ENCODE results near the gene KLHL21. TPM values are rescaled to one million over a fixed set of nuclear protein-coding genes. Genes with fewer than 3 reads are reported as not detected.

Gene KLHL21
- total and polyA plus RNA-seq, 9 donors: 14.4 to 40.4 (median 34.4) TPM

DNA sequence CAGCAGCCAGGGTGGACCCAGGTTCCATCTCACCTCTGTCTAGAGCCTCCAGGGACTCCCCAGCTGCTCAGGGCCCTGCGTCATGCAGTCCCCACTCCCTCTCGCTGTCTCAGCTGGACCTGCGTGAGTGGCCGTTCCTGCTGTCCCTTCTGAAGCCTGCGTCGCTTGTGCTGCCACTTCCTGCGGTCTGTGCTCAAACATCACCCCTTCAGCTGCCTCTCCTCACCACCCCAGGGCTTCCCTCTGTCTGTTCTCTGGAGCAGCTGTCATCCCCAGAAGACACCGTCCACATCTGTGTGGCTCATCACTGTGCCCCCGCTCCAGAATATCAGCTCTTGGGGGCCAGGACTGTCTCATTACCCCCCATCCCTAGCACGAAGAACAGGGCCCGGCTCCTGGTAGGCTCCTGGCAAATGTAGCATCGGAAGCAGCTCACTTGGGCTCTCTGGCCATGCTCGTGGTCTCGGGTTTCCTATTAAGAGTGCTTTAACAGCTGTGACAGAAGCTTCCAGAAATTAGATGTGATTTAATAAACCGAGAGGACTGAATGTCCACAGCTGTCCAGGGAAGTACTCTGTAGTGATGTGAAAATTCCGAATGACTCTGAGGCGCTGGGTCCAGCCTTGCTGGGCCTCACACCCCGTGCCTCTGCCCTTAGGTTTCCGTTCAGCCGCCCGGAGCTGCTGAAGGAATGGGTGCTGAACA is 25.3 kb upstream of the KLHL21 start:
- TF ChIP-seq, protein P1, sequence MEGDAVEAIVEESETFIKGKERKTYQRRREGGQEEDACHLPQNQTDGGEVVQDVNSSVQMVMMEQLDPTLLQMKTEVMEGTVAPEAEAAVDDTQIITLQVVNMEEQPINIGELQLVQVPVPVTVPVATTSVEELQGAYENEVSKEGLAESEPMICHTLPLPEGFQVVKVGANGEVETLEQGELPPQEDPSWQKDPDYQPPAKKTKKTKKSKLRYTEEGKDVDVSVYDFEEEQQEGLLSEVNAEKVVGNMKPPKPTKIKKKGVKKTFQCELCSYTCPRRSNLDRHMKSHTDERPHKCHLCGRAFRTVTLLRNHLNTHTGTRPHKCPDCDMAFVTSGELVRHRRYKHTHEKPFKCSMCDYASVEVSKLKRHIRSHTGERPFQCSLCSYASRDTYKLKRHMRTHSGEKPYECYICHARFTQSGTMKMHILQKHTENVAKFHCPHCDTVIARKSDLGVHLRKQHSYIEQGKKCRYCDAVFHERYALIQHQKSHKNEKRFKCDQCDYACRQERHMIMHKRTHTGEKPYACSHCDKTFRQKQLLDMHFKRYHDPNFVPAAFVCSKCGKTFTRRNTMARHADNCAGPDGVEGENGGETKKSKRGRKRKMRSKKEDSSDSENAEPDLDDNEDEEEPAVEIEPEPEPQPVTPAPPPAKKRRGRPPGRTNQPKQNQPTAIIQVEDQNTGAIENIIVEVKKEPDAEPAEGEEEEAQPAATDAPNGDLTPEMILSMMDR (IDR thresholded peaks at IDR 0.05): no peak
- TF ChIP-seq POLR2A (IDR thresholded peaks at IDR 0.05) (no peak), EP300 (IDR thresholded peaks at IDR 0.05) (no peak)
- intact Hi-C loops (cut with DNase I): no loop called here
- H3K27me3 ChIP-seq: no peaks in the 10 kb centered on the region
- H3K4me3 ChIP-seq: no peak overlapping the region
- no peak overlapping the region for H3K27ac ChIP-seq
- WGBS, 3 donors: 89 to 95% (median 91%) methylated on average over 21 of the region's 21 CpGs
- no peaks in the 10 kb centered on the region for H3K9me3 ChIP-seq
- peaks cover 8% of the 10 kb centered on the region for H3K4me1 ChIP-seq (ENCODE audit: insufficient read depth)
- no peaks in the 10 kb centered on the region for H3K36me3 ChIP-seq
- no peak for DNase-seq

DNA sequence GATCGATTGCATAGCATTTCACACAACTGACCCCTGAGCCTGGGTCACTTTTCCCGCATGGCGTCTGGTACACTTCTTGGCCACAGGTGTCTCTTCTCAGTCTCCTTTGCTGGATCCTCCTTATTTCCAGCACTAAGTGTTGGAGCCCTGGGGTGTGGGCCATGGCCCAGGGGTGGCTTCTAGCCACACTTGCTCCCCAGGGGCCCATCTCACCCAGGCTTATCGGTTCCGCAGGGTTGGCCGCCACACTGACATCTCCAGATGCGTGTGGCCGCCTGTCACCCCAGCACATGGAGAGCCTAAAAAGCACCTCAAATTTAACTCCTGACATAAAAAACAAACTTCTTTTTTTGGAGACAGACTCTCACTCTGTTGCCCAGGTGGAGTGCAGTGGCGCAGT is 24.4 kb upstream of the KLHL21 start:
- no peak for TF ChIP-seq EP300 (IDR thresholded peaks at IDR 0.05)
- TF ChIP-seq, protein P1 (IDR thresholded peaks at IDR 0.05): no peak
- no peak for TF ChIP-seq POLR2A (IDR thresholded peaks at IDR 0.05)
- H3K4me1 ChIP-seq (ENCODE audit: insufficient read depth): peaks cover 8% of the 10 kb centered on the region
- intact Hi-C loops (cut with DNase I): no loop called here
- no peak for DNase-seq
- H3K36me3 ChIP-seq: no peaks in the 10 kb centered on the region
- no peaks in the 10 kb centered on the region for H3K27me3 ChIP-seq
- no peak overlapping the region for H3K4me3 ChIP-seq
- no peak overlapping the region for H3K27ac ChIP-seq
- H3K9me3 ChIP-seq: no peaks in the 10 kb centered on the region
- 90% methylated on average over 9 of the region's 9 CpGs for WGBS, 3 donors

GRCh38 chr1:6625584-6626149 is 23.0 kb upstream of the KLHL21 start:
- no peak for DNase-seq
- WGBS, 3 donors: 1 to 4% (median 2%) methylated on average over 32 of the region's 32 CpGs
- Histone ChIP-seq H3K4me3 (peak overlapping the region; percentile 76), H3K4me1 (ENCODE audit: insufficient read depth) (peaks cover 8% of the 10 kb centered on the region), H3K27me3 (no peaks in the 10 kb centered on the region), H3K9me3 (no peaks in the 10 kb centered on the region), H3K36me3 (no peaks in the 10 kb centered on the region), H3K27ac (peak overlapping the region; percentile 76 to 83)
- intact Hi-C loops (cut with DNase I): no loop called here
- TF ChIP-seq POLR2A (IDR thresholded peaks at IDR 0.05) (no peak), EP300 (IDR thresholded peaks at IDR 0.05) (no peak)
- TF ChIP-seq, protein P1 (IDR thresholded peaks at IDR 0.05): no peak

GRCh38 chr1:6624710-6625583 is 22.3 kb upstream of the KLHL21 start, which contains the start of gene THAP3:
Gene THAP3 (plus strand): TSS chr1:6624868. CDS start chr1:6625219, 351 bp downstream.
- Histone ChIP-seq H3K27me3 (no peaks in the 10 kb centered on the region), H3K4me3 (peak within 1 kb of the TSS; percentile 76), H3K27ac (peak within 1 kb of the TSS; percentile 76 to 83), H3K36me3 (no peaks in the 10 kb centered on the region), H3K9me3 (no peaks in the 10 kb centered on the region), H3K4me1 (ENCODE audit: insufficient read depth) (peaks cover 8% of the 10 kb centered on the region)
- WGBS, 3 donors: 1 to 2% (median 2%) methylated on average over 46 to 73 of the region's 73 CpGs
- DNase-seq: peak; percentile 85 to 91 (median 89)
- TF ChIP-seq, protein P1 (IDR thresholded peaks at IDR 0.05): no peak
- TF ChIP-seq EP300 (IDR thresholded peaks at IDR 0.05): no peak
- TF ChIP-seq POLR2A (IDR thresholded peaks at IDR 0.05): no peak
- intact Hi-C loops (cut with DNase I): no loop called here

Data from ovary (tissue), 9 donors.